ENCODE results near the gene FBN2. TPM values are rescaled to one million over a fixed set of nuclear protein-coding genes. Genes with fewer than 3 reads are reported as not detected.
A peak's percentile ranks its signal among the peaks of the same experiment; 100 is the strongest.
"Not testable (repeated sequence)": the region's sequence is repeated elsewhere in the genome, so short reads cannot be mapped to it uniquely, and the experiment has no call there.

Gene FBN2
- polyA plus RNA-seq, 3 donors, result 68.8 to 129 (median 105) TPM

DNA sequence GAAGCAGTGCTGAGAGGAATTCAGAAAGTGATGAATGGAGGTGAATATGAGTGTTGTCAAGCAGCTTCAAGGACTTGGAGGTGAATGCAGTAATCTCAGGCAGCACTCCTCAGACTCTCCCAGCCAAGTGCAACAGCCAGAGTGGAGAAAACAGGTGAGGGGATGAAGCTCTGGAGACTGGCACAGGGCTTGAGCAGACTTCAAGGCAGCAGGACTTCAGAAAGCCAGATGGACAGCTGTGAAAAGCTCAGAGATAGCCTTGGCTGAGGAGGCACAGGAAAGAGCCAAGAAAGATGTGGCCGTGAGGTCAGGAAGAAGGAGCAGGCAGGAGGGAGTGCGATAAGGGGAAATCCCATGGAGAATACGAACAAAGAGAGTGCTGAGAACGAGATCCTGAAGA, 194.9 kb downstream of the FBN2 start:
- no peak for DNase-seq (ENCODE audit: extremely low read depth in 1 of 11, low read depth in 9 of 11, low spot score in 4 of 11)

DNA sequence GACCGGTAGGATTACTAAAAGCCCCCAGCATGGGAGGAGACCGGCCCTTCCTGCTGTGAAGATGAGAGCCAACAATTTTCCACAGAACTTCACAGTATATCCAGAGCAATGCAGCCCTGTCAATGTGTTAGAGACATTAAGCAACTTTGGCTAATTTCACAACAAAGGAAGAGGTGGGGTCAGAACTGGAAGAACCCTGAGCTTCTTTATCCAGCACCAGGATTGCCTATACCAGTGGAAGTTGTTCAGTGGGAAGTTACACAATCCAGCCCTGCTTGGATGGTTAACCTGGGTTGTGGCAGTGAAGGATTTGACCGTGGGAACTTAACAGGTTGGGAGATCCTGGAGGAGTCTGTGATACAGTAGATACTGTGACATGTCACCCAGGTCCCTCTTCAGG, 197.0 kb downstream of the FBN2 start:
- no peak for DNase-seq (ENCODE audit: extremely low read depth in 1 of 11, low read depth in 9 of 11, low spot score in 4 of 11)

GRCh38 chr5:128340648-128341047, 197.4 kb downstream of the FBN2 start:
- DNase-seq (ENCODE audit: extremely low read depth in 1 of 11, low read depth in 9 of 11, low spot score in 4 of 11), result no peak

GRCh38 chr5:128339585-128339984, 198.5 kb downstream of the FBN2 start:
- no peak for DNase-seq (ENCODE audit: extremely low read depth in 1 of 11, low read depth in 9 of 11, low spot score in 4 of 11)

DNA sequence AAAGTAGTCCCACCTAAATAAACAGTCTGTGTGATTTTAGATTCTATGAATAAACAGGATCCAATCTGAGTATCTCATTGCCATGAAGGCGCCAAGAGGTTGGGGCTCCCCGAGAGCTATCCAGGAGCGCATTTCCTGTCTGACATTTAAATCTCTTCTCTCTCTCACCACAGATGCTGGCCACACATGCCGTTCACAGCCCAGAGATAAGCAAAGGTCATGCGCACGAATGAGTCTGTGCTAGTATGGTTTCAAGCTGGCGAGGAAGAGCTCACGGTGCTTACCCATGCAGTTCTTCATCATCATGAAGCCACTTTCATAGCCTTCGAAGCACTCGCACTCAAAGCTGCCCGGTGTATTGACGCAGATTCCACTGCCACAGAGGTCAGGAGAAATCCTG, 199.4 kb downstream of the FBN2 start:
- no peak for DNase-seq (ENCODE audit: extremely low read depth in 1 of 11, low read depth in 9 of 11, low spot score in 4 of 11)

DNA sequence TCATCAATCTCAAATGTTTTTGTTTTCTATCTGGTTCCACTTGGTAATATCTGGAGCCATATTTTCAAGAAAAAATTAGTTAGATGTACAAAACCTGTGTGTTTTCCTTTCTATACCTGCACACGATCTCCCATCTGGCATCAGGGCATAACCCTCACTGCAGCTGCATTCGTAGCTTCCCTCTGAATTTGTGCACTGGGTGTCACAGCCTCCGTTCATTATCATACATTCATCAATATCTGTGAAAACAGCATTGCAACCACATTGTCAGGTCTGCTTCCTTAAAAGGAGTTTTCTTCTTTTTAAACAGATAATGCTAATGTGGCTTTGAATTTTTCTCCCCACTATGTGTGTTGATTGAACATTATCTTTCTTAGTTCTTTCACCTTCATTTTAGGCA, 202.7 kb downstream of the FBN2 start:
- no peak for DNase-seq (ENCODE audit: extremely low read depth in 1 of 11, low read depth in 9 of 11, low spot score in 4 of 11)

GRCh38 chr5:128334010-128334716, 203.9 kb downstream of the FBN2 start:
- DNase-seq (ENCODE audit: extremely low read depth in 1 of 11, low read depth in 9 of 11, low spot score in 4 of 11), result no peak

GRCh38 chr5:128331261-128331660, 206.8 kb downstream of the FBN2 start:
- DNase-seq (ENCODE audit: extremely low read depth in 1 of 11, low read depth in 9 of 11, low spot score in 4 of 11), result no peak

GRCh38 chr5:128329386-128329939, 208.6 kb downstream of the FBN2 start:
- no peak for DNase-seq (ENCODE audit: extremely low read depth in 1 of 11, low read depth in 9 of 11, low spot score in 4 of 11)

DNA sequence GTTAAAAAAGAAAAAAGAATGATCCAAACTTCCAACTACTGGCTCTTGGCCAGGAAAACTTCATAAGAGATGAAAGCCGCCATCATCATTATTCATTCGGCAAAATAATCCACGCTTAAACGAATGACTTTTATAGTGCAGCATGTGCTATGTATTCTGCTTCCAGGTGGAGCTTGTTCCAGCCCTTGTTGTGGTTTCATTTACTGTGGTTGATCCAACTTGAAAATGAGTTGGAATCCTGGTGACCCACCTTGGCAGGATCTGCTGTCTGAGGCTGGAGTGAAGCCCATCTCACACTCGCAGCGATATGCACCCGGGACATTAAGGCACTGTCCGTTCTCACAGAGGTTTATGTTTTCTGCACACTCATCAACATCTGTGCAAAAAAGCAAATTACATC, 209.6 kb downstream of the FBN2 start:
- peak in 3 of 11 donors; percentile 5 to 32 (median 12) for DNase-seq (ENCODE audit: extremely low read depth in 1 of 11, low read depth in 9 of 11, low spot score in 4 of 11)

DNA sequence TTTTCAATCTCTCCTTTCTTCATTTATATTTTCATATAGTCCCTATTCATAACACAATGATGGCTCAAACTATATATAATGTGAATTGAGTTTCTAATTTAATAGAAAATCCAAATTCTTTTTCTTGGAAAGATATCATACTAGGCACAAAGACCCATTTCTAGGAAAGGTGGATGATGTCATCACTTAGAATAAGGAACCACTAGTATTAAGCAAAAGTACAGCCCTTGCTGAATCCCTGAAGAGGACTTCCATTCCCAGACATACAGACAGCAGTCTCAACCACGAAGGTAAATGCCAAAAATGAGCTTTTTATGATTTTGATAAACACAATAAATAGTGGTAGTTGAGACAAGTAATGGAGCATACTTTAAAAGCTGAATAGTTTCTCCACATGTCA, 210.0 kb downstream of the FBN2 start:
- no peak for DNase-seq (ENCODE audit: extremely low read depth in 1 of 11, low read depth in 9 of 11, low spot score in 4 of 11)

DNA sequence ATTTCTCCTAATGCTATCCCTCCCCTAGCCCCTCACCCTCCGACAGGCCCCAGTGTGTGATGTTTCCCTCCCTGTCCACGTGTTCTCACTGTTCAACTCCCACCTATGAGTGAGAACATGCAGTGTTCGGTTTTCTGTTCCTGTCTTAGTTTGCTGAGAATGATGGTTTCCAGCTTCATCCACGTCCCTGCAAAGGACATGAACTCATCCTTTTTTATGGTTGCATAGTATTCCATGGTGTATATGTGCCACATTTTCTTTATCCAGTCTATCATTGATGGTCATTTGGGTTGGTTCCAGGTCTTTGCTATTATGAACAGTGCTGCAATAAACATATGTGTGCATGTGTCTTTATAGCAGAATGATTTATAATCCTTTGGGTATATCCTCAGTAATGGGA, 216.6 kb downstream of the FBN2 start:
- DNase-seq (ENCODE audit: extremely low read depth in 1 of 11, low read depth in 9 of 11, low spot score in 4 of 11), result not testable (repeated sequence)

DNA sequence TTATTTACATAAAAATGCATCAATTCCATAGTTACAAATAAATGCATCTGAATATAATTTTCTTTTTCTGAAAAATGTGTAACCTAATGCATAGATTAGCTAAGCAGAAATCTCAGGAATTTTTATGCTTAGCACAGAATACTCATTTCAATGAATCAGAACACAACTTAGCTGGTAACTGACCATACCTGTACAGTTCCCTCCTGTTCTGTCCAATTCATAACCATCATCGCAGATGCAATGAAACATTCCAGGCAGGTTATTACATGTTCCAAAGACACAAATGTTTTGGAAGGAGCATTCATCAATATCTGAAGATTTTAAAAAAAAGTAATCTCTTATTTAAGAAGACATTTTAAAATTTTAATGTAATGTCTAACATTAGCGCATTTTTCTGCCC, 219.4 kb downstream of the FBN2 start:
- no peak for DNase-seq (ENCODE audit: extremely low read depth in 1 of 11, low read depth in 9 of 11, low spot score in 4 of 11)

DNA sequence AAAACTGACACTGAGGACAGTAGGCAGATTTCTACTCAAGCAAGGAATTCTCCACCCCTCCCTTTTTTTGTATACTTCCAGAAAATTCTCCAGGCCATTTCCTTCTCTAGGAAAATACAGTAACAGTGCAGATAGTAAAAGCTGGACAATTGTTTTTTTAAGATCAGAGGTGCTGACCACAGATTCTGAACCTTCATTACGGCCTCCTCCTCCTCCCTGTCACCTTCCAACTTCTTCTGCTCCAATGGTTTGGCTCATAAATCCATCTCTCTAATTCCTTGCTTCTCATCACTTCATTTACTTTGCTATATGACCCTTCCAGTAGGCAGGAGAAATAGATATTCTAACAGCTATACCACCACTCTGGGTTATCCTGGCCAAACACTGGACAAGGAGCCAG, 220.6 kb downstream of the FBN2 start:
- DNase-seq (ENCODE audit: extremely low read depth in 1 of 11, low read depth in 9 of 11, low spot score in 4 of 11), result peak in 4 of 11 donors; percentile 9 to 32 (median 26)

- no peak for DNase-seq (ENCODE audit: extremely low read depth in 1 of 11, low read depth in 9 of 11, low spot score in 4 of 11)
These were observed 222.4 kb downstream of the FBN2 start for GRCh38 chr5:128315671-128316070.

DNA sequence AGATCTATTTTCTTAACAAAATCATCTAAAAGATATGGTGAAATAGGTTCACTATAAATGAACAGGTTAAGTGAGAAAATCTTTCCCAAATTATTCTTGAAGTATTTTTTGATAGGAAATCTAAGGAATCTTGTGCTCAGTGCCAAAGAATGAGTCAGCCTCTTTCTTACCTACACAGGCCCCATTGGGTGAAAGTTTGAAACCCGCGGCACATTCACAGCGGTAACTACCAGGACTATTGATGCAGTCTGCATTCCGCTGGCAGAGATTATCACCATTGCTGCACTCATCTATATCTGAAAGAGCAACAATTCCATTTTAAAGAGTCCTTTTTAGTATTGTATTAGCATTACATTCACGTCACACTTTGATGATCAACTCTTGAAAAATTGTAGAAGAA, 232.7 kb downstream of the FBN2 start:
- DNase-seq (ENCODE audit: extremely low read depth in 1 of 11, low read depth in 9 of 11, low spot score in 4 of 11), result no peak

- DNase-seq (ENCODE audit: extremely low read depth in 1 of 11, low read depth in 9 of 11, low spot score in 4 of 11), result no peak
These were observed 233.3 kb downstream of the FBN2 start for GRCh38 chr5:128304791-128305190.

GRCh38 chr5:128304088-128304487, 234.0 kb downstream of the FBN2 start:
- DNase-seq (ENCODE audit: extremely low read depth in 1 of 11, low read depth in 9 of 11, low spot score in 4 of 11), result peak in 3 of 11 donors; percentile 9 to 46 (median 32)

DNA sequence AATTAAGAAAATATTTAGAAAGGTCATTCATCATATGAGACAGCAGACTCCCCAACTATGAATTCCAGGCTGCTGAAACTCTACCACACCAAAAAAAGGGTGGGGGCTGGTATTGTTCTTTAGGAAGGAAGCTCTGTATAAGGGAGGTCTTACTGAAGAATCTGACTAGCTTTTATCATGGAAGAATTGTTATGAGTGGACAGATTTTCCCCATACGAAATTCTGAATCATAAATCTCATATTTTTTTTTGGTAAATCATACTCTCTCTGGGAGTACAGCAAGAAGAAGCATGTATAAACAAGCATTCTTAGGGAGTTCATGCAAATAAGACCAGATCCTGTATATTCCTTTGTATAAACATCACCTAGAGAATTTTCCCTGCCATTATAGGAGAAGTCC, 234.5 kb downstream of the FBN2 start:
- no peak for DNase-seq (ENCODE audit: extremely low read depth in 1 of 11, low read depth in 9 of 11, low spot score in 4 of 11)

- peak in 3 of 11 donors; percentile 14 to 30 (median 28) for DNase-seq (ENCODE audit: extremely low read depth in 1 of 11, low read depth in 9 of 11, low spot score in 4 of 11)
These were observed 237.9 kb downstream of the FBN2 start for GRCh38 chr5:128300181-128300580.

Data from renal cortex interstitium (tissue), 11 donors.